PC-9 (cell line): ENCODE measurements around the gene PITPNB. TPM values are rescaled to one million over a fixed set of nuclear protein-coding genes. Genes with fewer than 3 reads are reported as not detected.

Source experiments
- BruUV-seq: library from RNA; stranded (reverse); fragments of 400-500 nt; replicated peaks from 2 replicates; lab custom pipeline; 2021; lab: Mats Ljungman, UMichigan
- CTCF ChIA-PET: fragments of 300-600 bp; sonication (Branson Sonifier 250); formaldehyde crosslinking; loops from one replicate; lab custom pipeline; 2022; ENCODE audit warnings: antibody characterized with exemption; lab: Charles Lee
- POLR2A ChIA-PET: fragments of 300-600 bp; sonication (Branson Sonifier 250); formaldehyde crosslinking; loops from one replicate; lab custom pipeline; 2022; ENCODE audit warnings: antibody characterized with exemption; ENCODE audit not compliant: unreplicated experiment; lab: Charles Lee
- DNase-seq, 2 experiments: peaks; one replicate each; pipeline versions ENCODE4 v3.0.0 to v3.0.0-alpha.2; 2015 to 2022; ENCODE audit warnings: mixed read lengths in 1 of 2
- H2AFZ ChIP-seq: fragments of 200-600 bp; sonication (generic); 2 replicates; pipeline ENCODE4 v1.8.1; 2017; ENCODE audit warnings: antibody characterized with exemption
- H3F3A ChIP-seq: fragments of 200-600 bp; sonication (generic); 2 replicates; pipeline ENCODE4 v1.8.1; 2017; ENCODE audit warnings: antibody characterized with exemption, mild to moderate bottlenecking, low read depth; ENCODE audit not compliant: insufficient read depth
- H3K27ac ChIP-seq: fragments of 200-600 bp; sonication (generic); 2 replicates; pipeline ENCODE4 v1.6.1; 2016; ENCODE audit warnings: mixed run types
- H3K27me3 ChIP-seq: fragments of 200-600 bp; sonication (generic); 2 replicates; pipeline ENCODE4 v1.6.1; 2016; ENCODE audit warnings: low read depth, mixed run types; ENCODE audit not compliant: insufficient read depth
- H3K36me3 ChIP-seq: fragments of 200-600 bp; sonication (generic); 2 replicates; pipeline ENCODE4 v1.6.1; 2016; ENCODE audit warnings: low read depth, mixed run types
- H3K4me1 ChIP-seq: fragments of 200-600 bp; sonication (generic); replicated peaks from 2 replicates; pipeline ENCODE4 v1.6.1; 2016; ENCODE audit warnings: mixed run types; ENCODE audit not compliant: insufficient read depth
- H3K4me2 ChIP-seq: fragments of 200-600 bp; sonication (generic); 2 replicates; pipeline ENCODE4 v1.6.1; 2017; ENCODE audit warnings: mixed run types
- H3K4me3 ChIP-seq: fragments of 200-600 bp; sonication (generic); 2 replicates; pipeline ENCODE4 v1.6.1; 2016; ENCODE audit warnings: mixed run types
- H3K79me2 ChIP-seq: fragments of 200-600 bp; sonication (generic); 2 replicates; pipeline ENCODE4 v1.6.1; 2017; ENCODE audit warnings: low read depth, mixed run types
- H3K9me2 ChIP-seq: fragments of 200-600 bp; sonication (generic); 2 replicates; pipeline ENCODE4 v1.8.1; 2017; ENCODE audit warnings: mild to moderate bottlenecking; ENCODE audit not compliant: insufficient read depth
- H3K9me3 ChIP-seq: fragments of 200-600 bp; sonication (generic); 2 replicates; pipeline ENCODE4 v1.8.1; 2016; ENCODE audit warnings: low read depth; ENCODE audit not compliant: insufficient read depth
- H4K20me1 ChIP-seq: fragments of 200-600 bp; sonication (generic); 2 replicates; pipeline ENCODE4 v1.8.1; 2017; ENCODE audit not compliant: insufficient read depth
- CTCF ChIP-seq: fragments of 200-600 bp; sonication (generic); conservative IDR thresholded peaks from 2 replicates; pipeline ENCODE4 v1.6.1; 2017; ENCODE audit warnings: mixed run types, antibody characterized with exemption, mild to moderate bottlenecking, moderate library complexity
- EZH2 ChIP-seq: fragments of 200-600 bp; sonication (generic); IDR thresholded peaks from 2 replicates; pipeline ENCODE4 v1.8.0; 2017; ENCODE audit warnings: antibody characterized with exemption, low read depth
- intact Hi-C: fragments of 100-400 bp; cut with micrococcal nuclease; formaldehyde crosslinking; loops from one replicate; pipeline ENCODE4 v1.10.0; 2022; ENCODE audit not compliant: unreplicated experiment
- total RNA-seq: library from RNA; stranded (reverse); gene quantifications from 2 replicates; pipeline ENCODE4 v1.2.3, GENCODE V29; 2021

The PITPNB gene
- total RNA-seq, 1 experiment from 2014 or later: 49.6 TPM

- ChIA-PET CTCF (no interaction called here), POLR2A (no interaction called here)
- no peaks in the 10 kb centered on the region for H3K9me3 ChIP-seq
- H3K27ac ChIP-seq: no peak overlapping the region
- peaks cover 7% of the 10 kb centered on the region for H3K4me1 ChIP-seq
- no peak overlapping the region for H3K4me3 ChIP-seq
- H4K20me1 ChIP-seq: peaks cover 55% of the 10 kb centered on the region
- no peak overlapping the region for H3K4me2 ChIP-seq
- no peak overlapping the region for H2AFZ ChIP-seq
- no peak for DNase-seq
- H3K36me3 ChIP-seq: peaks cover 37% of the 10 kb centered on the region
- intact Hi-C loops: no loop called here
- no peaks in the 10 kb centered on the region for H3K27me3 ChIP-seq
- TF ChIP-seq EZH2: no peak
- no peak for TF ChIP-seq CTCF
- no TSS peak for BruUV-seq
- no peaks in the 10 kb centered on the region for H3K9me2 ChIP-seq
- H3F3A ChIP-seq: peaks cover 30% of the 10 kb centered on the region; the same call in 1 of the 2 replicates
- peaks cover 13% of the 10 kb centered on the region for H3K79me2 ChIP-seq
Measured at GRCh38 chr22:27888310-27888709, 30.7 kb downstream of the PITPNB start.

- Histone ChIP-seq H3K79me2 (peaks cover 13% of the 10 kb centered on the region), H3K27ac (no peak overlapping the region), H4K20me1 (peaks cover 59% of the 10 kb centered on the region), H3K9me2 (no peaks in the 10 kb centered on the region), H3K4me1 (peaks cover 7% of the 10 kb centered on the region), H3K9me3 (no peaks in the 10 kb centered on the region), H3K27me3 (no peaks in the 10 kb centered on the region), H3K4me2 (no peak overlapping the region), H3K36me3 (peaks cover 30% of the 10 kb centered on the region), H3K4me3 (no peak overlapping the region), H2AFZ (no peak overlapping the region), H3F3A (peaks cover 38% of the 10 kb centered on the region; the same call in 1 of the 2 replicates)
- intact Hi-C loops: loop anchor here (1.0 kb wide), 1 partner anchor 123 kb away; no protein-coding TSS in a partner anchor
- TF ChIP-seq CTCF (peak; percentile 30), EZH2 (no peak)
- DNase-seq: no peak
- POLR2A ChIA-PET: no interaction called here
- no TSS peak for BruUV-seq
- CTCF ChIA-PET: interaction anchor here (0.7 to 0.9 kb wide), 2 partner anchors 18 to 123 kb away, joined by 3 read pairs; no protein-coding TSS in a partner anchor
Measured at GRCh38 chr22:27886843-27887151, 32.3 kb downstream of the PITPNB start.

DNA sequence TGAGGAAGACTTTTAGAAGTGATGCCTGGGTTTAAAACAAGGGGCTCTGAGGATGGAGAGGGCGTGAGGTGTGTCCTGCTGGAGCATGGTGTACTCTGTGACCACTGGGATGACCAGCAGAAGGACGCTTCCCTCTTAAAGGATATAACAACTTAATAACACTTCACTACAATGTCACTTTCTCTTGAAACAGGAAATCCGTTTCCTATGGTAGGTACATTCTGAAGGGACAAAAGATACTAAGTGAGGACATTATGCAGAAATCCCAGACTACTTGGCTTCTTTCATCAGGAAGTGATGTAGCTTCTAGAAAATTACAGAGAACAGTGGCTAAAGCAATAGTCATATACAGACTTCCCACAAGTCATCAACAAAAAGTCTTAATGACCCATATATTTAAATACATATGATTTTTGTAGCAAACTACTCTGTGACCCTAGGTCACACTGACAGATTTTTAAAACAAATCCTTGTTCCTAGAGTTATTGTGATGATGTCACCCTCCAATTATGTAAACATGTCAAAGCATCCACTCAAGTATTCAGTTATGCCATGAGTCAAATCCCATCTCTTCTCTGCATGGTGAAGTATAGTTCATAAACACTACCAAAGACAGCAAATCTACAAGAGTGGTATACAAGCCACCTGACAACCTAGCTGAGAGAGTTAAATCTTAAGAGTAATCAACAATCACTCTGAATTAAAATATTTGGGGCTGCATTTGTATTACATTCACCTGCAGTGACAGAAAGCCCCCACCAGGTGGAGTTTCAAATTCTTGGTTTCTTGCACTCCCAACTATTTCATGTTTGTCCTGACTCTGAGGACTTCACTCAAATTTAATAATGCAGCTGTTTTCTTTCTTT is 32.8 kb downstream of the PITPNB start:
- no peaks in the 10 kb centered on the region for H3K9me3 ChIP-seq
- peak; percentile 9 to 70 for DNase-seq
- peaks cover 59% of the 10 kb centered on the region for H4K20me1 ChIP-seq
- H3K4me2 ChIP-seq: no peak overlapping the region
- peaks cover 7% of the 10 kb centered on the region for H3K4me1 ChIP-seq
- H2AFZ ChIP-seq: no peak overlapping the region
- H3K9me2 ChIP-seq: no peaks in the 10 kb centered on the region
- H3K36me3 ChIP-seq: peaks cover 24% of the 10 kb centered on the region
- BruUV-seq: no TSS peak
- H3K27ac ChIP-seq: no peak overlapping the region
- POLR2A ChIA-PET: no interaction called here
- no peak overlapping the region for H3K4me3 ChIP-seq
- TF ChIP-seq CTCF (peak; percentile 96), EZH2 (no peak)
- peaks cover 13% of the 10 kb centered on the region for H3K79me2 ChIP-seq
- peaks cover 44% of the 10 kb centered on the region; the same call in 1 of the 2 replicates for H3F3A ChIP-seq
- no peaks in the 10 kb centered on the region for H3K27me3 ChIP-seq
- intact Hi-C loops: loop anchor here (1.0 kb wide), 1 partner anchor 123 kb away; no protein-coding TSS in a partner anchor
- CTCF ChIA-PET: interaction anchor here (0.6 to 1.0 kb wide), 4 partner anchors 18 to 124 kb away, joined by 3 to 4 read pairs (median 3); no protein-coding TSS in a partner anchor
